LNCaP clone FGC (cell line): Measurements from ENCODE around the gene CDC5L.
"Not testable (repeated sequence)": the region's sequence is repeated elsewhere in the genome, so short reads cannot be mapped to it uniquely, and the experiment has no call there.

Experiments
- DNase-seq: peaks from one replicate; pipeline ENCODE4 v3.0.0-alpha.2; 2011; ENCODE audit warnings: low read depth
- H3K4me3 ChIP-seq: 2 replicates; pipeline ENCODE4 v1.5.1; 2011; ENCODE audit warnings: mild to moderate bottlenecking, low read depth, low read length, control low read depth
- CTCF ChIP-seq: IDR thresholded peaks from 2 replicates; pipeline ENCODE4 v1.5.1; 2012; ENCODE audit warnings: mild to moderate bottlenecking; ENCODE audit not compliant: control insufficient read depth, insufficient read depth; ENCODE audit errors: extremely low read depth

CDC5L gene

DNA sequence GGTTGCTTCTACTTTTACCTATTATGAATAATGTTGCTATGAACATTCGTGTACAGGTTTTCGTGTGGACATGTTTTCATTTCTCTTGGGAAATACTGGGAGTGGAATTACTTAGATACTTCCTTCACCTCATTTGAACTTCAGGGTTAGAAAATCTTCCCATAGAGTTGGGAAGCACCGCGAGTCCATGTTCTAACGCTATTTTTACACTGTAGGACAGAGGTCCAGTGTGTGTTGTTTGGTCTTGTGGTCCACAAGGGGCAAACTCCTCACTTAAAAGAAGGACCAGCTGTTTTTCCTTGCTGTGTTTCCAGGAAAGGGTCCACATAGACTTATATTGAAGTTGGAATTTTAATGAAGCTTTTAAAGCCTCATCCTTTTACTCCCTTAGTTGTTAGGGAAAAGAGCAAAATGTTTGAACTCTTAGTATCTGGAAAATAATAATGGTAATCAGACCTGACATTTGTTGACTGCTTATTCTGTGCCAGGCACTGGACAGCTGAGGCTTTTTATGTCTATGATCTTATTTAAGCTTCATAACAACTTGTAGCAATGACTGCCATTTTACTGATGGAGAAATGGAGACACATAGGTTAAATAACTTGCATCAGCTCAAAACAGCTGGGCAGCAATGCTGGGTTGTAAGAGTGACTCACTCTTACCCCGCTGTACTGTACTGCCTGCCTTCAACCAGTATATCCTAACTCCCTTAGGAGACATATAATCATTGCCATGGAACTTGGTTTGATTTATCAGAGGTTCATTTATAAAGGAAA lies 52.0 kb downstream of the CDC5L start:
- TF ChIP-seq CTCF = no peak
- H3K4me3 ChIP-seq = no peak overlapping the region
- DNase-seq = no peak

- H3K4me3 ChIP-seq = no peak overlapping the region
- no peak for TF ChIP-seq CTCF
- no peak for DNase-seq
These were observed 53.8 kb downstream of the CDC5L start for GRCh38 chr6:44441091-44441855.

DNA sequence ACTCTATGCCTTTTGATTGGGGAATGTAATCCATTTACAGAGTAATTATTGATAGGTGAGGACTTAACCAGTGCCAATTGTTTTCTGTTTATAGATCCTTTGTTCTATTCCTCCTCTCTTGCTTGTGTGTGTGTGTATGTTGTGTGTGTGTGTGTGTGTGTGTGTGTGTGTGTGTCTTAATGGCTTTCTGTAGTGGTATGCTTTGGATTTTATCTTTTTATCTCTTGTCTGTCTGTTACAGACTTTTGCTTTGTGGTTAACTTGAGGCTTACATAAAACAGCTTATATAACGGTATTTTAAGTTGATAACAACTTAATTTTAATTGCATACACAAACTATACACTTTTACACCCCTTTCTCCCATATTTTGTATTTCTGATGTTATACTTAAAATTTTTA lies 54.7 kb downstream of the CDC5L start:
- TF ChIP-seq CTCF = no peak
- H3K4me3 ChIP-seq = no peak overlapping the region
- no peak for DNase-seq

DNA sequence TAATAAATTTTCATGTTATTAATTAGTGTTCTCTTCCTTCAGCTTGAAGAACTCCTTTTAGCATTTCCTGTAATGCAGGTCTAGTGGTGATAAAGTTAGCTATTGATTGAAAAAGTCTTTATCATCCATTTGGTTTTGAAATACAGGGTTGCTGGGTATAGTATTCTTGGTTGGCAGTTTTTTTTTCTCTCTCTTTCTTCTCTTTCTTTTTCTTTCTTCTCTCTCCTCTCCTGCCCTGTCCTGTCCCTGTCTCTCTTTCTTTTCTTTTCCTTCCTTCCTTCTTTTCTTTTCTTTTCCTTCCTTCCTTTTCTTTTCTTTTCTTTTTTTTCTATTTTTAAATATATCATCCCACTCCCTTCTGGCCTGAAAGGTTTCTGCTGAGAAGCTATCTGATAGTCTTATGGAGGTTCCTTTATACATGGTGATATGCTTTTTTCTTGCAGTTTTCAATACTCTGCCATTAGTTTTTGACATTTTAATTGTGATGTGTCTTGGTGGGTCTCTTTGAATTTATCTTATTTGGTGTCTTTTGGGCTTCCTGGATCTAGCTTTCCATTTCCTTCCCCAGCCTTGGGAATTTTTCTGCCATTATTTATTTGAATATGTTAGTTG lies 55.4 kb downstream of the CDC5L start:
- H3K4me3 ChIP-seq = no peak overlapping the region
- no peak for TF ChIP-seq CTCF
- DNase-seq = no peak

- no peak for DNase-seq
- TF ChIP-seq CTCF = no peak
- no peak overlapping the region for H3K4me3 ChIP-seq
These were observed 57.3 kb downstream of the CDC5L start for GRCh38 chr6:44444853-44445252.

DNA sequence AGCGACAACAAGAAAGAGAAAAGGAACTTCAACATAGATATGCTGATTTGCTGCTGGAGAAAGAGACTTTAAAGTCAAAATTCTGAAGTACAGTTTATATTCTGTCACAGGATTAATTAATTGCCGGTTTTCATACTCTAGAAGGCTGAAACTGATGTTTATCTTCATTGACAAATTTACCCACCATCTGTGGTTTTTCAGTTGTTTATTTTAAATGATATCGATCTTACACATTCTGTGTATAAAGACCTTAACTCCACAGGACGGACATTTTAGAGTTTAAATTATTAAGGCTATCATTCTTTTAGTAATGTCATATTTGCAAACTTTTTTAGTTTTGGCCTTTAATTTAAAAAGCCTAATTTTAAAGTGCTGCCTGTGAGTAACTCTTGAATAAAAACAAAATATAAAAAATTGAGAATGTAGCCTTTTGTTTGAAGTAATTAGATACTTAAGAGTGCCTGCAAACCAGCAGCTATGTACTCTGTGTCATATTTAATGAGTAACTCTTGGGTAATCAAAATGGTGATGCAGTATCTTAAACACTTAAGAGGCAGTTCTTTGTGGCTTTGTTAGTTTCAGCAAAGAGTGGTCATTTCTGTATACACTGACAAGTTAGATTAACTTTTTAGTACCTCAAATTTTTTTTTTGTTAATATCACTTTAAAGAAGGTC lies 59.3 kb downstream of the CDC5L start:
- no peak overlapping the region for H3K4me3 ChIP-seq
- no peak for DNase-seq
- no peak for TF ChIP-seq CTCF

DNA sequence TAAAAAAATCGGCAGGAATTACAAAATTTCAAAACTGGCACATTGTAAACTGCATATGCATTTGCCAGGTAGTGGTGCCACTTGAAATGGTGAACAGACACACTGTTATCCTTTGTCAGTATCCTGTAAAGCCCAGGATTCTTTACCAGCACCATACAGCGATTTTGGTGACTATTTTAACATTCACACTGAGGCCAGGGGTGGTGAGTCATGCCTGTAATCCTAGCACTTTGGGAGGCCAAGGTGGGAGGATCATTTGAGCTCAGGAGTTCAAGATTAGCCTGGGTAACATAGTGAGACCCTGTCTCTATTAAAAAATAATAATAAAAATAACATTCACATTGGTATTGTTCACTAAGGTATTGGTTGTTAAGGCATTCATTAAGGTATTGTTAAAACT lies 61.7 kb downstream of the CDC5L start:
- not testable (repeated sequence) for DNase-seq, H3K4me3 ChIP-seq
